ENCODE results near the gene FAM221A. TPM values are rescaled to one million over a fixed set of nuclear protein-coding genes. Genes with fewer than 3 reads are reported as not detected.
A peak's percentile ranks its signal among the peaks of the same experiment; 100 is the strongest.

The FAM221A gene
- total RNA-seq, 1 experiment from 2014 or later, result 23.3 TPM

GRCh38 chr7:23653942-23654341 lies 26.1 kb upstream of the FAM221A start (continued):
- TF ChIP-seq AFF4 (CRISPR knock-in tag; IDR thresholded peaks at IDR 0.05; ENCODE audit: borderline replicate concordance), result no peak
- no peak for TF ChIP-seq SOX15 (CRISPR knock-in tag; IDR thresholded peaks at IDR 0.05)
- no peak for TF ChIP-seq KAT7 (CRISPR knock-in tag; IDR thresholded peaks at IDR 0.05; ENCODE audit: borderline replicate concordance)
- TF ChIP-seq ZNF219 (CRISPR knock-in tag; IDR thresholded peaks at IDR 0.05; ENCODE audit: borderline replicate concordance), result no peak
- no peak for TF ChIP-seq HMGXB4 (CRISPR knock-in tag; IDR thresholded peaks at IDR 0.05)
- no peak for TF ChIP-seq NR3C1 (CRISPR knock-in tag; conservative IDR thresholded peaks at IDR 0.05; ENCODE audit: low read depth)
- no peak for TF ChIP-seq E2F4 (CRISPR knock-in tag; IDR thresholded peaks at IDR 0.05; ENCODE audit: borderline replicate concordance, low read depth)
- no peak for TF ChIP-seq HMGA2 (CRISPR knock-in tag; IDR thresholded peaks at IDR 0.05)
- TF ChIP-seq FOXJ3 (CRISPR knock-in tag; IDR thresholded peaks at IDR 0.05; ENCODE audit: borderline replicate concordance), result no peak
- no peak for TF ChIP-seq AR (CRISPR knock-in tag; IDR thresholded peaks at IDR 0.05)
- TF ChIP-seq TEAD1 (CRISPR knock-in tag; IDR thresholded peaks at IDR 0.05), result no peak
- no peak for TF ChIP-seq JUN (CRISPR knock-in tag; IDR thresholded peaks at IDR 0.05)

GRCh38 chr7:23654508-23654907 lies 25.5 kb upstream of the FAM221A start:
- ChIA-PET POLR2A (no interaction called here), CTCF (interaction anchor here (0.6 to 2.3 kb wide), 9 partner anchors 8 to 408 kb away, joined by 3 to 25 read pairs (median 5); partner anchors contain the start of genes FAM221A and GPNMB)
- H3K4me3 Mint-ChIP-seq, result no peak overlapping the region
- H3K9me3 Mint-ChIP-seq, result peaks cover 40% of the 10 kb centered on the region
- H3K27ac Mint-ChIP-seq, result no peak overlapping the region
- peaks cover 23% of the 10 kb centered on the region for H3K36me3 Mint-ChIP-seq
- TF ChIP-seq CTCF (IDR thresholded peaks at IDR 0.05), result peak; percentile 46
- no peak for TF ChIP-seq GABPB1 (CRISPR knock-in tag; IDR thresholded peaks at IDR 0.05)
- 0 out of 2 replicates have a peak, but pooled peaks cover 3% of the 10 kb centered on the region for H3K4me1 Mint-ChIP-seq
- no peaks in the 10 kb centered on the region; the same call in none of the 2 replicates for H3K27me3 Mint-ChIP-seq (ENCODE audit: low read depth)
- ATAC-seq, result peak; percentile 75
- peak; percentile 61 for DNase-seq (ENCODE audit: low spot score)

Measured in WTC11 (cell line).